Ovary (tissue), 3 donors: ENCODE results near the gene GNG2.

ENCODE experiments used
- CTCF ChIP-seq, 3 donors: fragments of 450-650 bp in 2 of 3; fragments of 200-600 bp in 1 of 3; IDR thresholded peaks; one replicate each; pipeline versions ENCODE4 v1.5.1 to v1.8.0; 2016 to 2022; ENCODE audit warnings: antibody characterized with exemption in 3 of 3, mild to moderate bottlenecking in 1 of 3
- EP300 ChIP-seq: sonication (generic); formaldehyde crosslinking; IDR thresholded peaks from one replicate; pipeline ENCODE4 v1.6.1; 2017; ENCODE audit warnings: antibody characterized with exemption
- POLR2A ChIP-seq: fragments of 450-650 bp; IDR thresholded peaks from one replicate; pipeline ENCODE4 v1.6.1; 2017; ENCODE audit warnings: antibody characterized with exemption, mild to moderate bottlenecking, moderate library complexity
- donor health status: DM: no; HTN: no; CAD: no.

DNA sequence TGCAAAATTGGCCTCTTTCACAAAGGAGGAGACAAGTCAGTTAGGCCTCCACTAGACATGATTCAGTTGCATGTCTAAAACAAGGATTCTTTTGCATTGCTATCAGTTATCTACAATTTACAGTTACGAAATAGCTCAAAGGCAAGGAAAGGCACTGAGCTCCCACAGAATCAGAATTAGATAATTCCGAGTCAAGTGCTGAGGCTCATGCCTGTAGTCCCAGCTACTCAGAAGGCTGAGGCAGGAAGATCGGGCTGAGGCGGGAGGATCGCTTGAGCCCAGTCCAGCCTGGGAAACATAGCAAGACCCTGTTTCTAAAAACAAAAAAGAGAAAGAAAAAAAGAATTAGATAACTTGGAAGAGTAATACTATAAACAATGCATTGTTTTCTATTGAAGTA lies 116.7 kb downstream of the GNG2 start:
- TF ChIP-seq CTCF (IDR thresholded peaks at IDR 0.05) (no peak), EP300 (no peak), POLR2A (no peak)
